Astrocyte of the hippocampus (primary cell): Measurements from ENCODE around the gene TPST2.
A peak's percentile ranks its signal among the peaks of the same experiment; 100 is the strongest.

Experiments
- DNase-seq: peaks from one replicate; pipeline ENCODE4 v3.0.0; 2011; ENCODE audit warnings: low read depth, low spot score

Gene TPST2

DNA sequence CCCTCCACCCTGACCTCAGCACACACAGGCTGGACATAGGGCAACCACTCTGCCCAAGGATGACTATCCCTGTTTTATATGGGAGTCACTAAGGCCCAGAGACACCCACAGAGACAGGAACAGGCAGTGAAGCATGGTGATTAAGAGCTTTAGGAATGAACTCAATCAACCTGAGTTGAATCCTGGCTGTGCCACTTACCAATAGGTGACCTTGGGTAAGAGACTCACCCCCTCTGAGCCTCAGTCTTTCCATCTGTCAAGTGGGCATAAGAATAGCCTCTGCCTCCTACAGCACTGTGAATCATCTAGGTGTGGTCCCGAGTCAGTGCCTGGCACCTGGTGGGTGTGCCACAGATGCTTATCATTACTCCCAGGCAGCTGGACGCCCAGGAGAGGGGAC, 21.1 kb upstream of the TPST2 start:
- no peak for DNase-seq

DNA sequence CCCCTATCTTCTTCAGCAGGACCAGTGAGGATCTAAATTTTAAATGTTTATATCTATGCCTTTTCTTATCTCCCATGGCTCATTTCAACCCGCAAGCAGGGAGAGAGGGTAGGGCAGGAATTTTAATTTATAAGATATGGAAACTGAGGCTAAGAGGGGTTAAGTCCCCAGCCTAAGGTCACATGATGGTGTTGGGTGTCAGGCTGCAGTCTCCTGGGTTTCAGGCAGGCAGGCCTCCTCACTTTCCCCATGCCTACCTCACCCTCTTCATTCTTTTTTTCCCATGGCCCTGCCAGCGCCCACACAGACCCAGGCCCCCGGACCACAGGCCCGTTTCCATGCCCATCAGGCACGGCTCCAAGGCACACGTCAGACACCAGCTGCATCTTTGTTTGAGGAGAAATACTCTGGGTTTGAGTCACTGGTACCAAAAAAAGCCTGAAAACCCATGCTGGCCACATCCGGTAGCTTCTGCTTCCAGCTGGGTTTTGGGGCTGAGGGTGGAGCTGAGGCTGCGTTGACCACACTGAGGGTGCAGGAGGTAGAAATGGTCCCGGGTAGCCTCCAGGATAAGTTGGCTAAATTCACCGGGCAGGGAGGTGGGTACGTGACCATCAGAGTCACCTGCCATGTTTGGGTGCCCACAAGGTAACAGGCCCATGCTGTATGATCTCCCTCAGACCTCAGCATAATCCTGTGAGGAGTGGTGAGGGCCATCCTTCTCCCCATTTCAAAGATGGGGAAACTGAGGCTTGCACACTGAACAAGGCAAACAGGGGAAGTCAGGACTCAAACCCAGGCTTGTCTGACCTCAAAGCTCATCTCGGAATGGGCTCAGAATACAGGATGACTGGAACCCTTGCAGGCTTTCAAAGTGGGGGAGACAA, 20.4 kb upstream of the TPST2 start:
- DNase-seq, result peak; percentile 94

DNA sequence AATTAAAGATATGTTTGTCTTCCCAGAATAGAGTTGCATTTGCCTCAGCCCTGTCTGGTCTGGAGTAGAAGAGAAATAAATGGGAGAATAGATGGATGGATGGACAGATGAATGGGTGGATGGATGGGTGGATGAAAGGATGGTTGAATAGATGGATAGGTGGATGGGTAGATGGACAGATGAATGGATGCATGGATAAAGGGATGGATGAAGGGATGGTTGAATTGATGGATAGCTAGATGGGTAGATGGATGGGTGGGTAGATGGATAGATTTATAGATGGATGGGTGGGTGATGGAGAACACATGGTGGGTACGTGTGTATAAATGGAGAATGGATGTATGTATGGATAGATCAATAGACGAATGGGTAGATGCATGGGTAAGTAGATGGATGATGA, 19.4 kb upstream of the TPST2 start:
- DNase-seq, result no peak

DNA sequence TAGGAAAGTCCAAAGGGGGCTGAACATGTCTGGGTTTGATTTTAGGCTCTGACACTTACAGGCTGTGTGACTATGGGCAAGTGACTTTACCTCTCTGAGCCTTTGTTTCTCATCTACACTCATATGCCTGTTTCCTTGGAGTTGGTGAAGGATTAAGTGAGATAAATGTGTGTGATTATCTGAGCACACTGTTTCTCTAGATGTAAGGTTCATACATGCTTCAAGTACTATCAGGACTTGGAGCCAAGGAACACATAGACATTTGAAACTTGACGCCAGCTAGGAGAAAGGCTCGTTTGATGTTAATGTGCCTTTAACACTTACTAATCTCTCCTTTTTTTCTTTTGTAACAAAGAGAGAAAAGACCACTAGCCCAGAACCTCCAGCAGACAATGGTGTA, 18.2 kb upstream of the TPST2 start:
- peak; percentile 41 for DNase-seq

DNA sequence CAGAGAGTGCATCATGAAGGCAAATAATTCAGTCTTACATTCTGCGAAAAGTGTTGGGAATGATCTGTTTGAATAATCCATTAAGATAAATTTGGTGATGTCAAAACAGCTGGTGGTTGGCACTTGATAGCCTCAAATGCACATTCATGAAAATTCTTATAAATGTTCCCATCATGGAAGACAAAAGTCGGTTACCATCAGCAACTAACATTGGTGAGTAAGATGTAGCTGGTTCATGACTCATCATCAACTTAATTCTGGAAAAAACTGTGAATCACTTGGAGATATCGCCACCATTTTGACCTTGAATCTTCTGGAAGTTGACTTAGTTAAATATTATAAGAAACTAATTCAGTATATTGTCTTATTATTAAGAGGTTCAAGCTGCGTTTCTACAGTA, 16.7 kb upstream of the TPST2 start:
- DNase-seq, result peak; percentile 39

DNA sequence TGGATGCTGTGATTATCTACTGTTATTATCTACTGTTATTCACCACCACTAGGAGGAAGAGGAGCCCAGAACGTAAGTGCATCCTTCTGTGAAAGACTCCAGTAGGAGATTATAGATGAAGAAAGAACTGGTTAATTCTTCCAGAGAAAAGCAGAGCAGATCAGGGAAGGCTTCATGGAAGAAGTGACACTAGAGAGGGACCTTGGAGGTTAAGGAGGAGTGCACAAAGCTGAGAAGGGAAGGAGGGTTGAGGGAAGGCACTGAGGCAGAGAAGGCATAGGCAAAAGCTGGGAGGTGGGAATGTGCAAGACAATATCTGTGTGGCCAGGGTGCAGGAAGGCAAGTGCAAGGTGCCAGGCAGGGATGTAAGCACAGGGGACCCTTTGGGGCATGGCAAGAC, 14.4 kb upstream of the TPST2 start:
- DNase-seq, result no peak

DNA sequence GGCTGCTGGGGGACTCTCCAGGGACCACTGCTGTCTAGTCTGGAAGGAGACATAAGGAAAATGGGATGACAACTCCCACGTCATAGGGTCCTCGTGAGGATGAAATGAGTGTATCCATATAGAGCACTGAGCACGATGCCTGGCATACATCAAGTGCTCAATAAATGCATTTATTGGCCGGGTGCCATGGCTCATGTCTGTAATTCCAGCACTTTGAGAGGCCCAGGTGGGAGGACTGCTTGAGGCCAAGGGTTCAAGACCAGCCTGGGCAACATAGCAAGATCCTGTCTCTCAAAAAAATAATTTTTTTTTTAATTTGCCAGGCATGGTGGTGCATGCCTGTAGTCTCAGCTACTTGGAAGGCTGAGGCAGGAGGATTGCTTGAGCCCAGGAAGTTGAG, 12.2 kb upstream of the TPST2 start:
- DNase-seq, result no peak

DNA sequence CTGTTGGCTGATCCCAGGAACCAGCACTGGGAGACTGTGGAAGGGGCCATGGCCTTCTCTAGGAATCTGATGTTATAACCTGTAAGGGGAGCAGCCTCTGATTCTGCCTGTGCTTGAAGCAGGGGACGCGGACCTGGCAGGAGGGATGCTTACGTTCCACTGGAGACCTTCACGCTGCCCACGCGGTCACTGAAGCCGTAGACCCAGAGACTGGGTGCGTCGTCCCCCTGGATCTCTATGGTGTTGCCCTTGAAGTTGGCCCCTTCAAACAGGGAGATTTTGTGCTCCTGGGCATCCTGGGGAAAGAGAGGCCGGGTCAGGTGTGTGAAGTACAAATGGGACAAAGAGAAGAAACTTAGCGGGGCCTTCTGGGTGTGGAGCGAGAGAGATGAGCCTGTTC, 11.8 kb upstream of the TPST2 start:
- no peak for DNase-seq

DNA sequence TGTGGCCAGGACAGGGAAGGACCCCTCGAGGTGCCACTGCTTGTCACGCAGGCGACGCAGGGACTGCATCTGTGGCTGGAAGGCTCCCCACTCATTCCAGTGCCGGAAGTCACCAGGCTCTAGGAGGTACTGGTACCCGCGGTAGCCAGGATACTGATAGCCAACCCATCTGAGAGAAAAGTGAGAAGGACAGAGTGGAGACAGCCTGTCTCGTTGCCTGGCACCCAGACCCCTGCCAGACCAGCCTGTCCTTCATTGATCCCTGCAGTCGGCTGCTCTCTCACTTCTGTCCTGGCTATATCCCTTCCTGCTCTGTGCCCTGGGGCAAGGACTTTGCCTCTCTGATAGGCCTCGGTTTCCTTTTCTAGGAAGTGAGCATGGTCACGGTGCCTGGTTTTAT, 9.6 kb upstream of the TPST2 start:
- no peak for DNase-seq

DNA sequence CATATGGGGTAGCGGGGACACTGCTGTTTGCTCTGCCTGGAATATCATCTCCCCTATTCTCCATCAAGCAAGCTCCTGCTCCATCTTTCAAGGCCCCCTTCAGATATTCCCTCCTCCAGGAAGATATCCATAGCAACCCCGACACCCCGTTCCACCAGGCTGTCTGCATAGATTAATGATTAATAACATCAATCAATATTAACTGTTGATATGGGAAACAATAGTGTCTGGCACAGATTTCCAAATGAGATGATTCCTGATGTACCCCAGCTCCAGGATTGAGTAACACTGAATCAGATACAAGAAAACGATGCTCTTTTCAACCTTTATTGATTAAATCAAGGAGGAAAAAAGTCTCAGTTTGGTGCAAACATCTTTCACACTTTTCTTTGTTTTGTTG, 7.5 kb upstream of the TPST2 start:
- DNase-seq, result no peak

DNA sequence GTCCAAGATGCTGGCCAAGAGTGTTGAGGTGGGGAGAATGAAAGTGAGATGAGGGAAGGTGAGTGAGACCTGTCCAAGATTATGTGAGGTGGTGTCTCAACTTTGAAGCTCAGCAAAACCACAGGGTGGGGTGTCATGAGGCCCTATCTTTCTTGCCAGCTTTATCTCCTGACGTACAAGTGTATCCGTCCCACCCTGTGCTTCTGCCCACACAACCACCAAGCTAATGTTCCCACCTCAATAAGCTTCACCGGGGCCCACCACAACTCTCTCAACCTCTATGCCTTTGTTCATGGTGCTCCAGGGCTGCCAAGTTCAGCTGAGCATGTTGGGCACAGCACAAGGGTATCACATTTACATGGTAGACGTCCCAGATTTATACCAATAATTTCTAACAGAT, 7.1 kb upstream of the TPST2 start:
- DNase-seq, result no peak

DNA sequence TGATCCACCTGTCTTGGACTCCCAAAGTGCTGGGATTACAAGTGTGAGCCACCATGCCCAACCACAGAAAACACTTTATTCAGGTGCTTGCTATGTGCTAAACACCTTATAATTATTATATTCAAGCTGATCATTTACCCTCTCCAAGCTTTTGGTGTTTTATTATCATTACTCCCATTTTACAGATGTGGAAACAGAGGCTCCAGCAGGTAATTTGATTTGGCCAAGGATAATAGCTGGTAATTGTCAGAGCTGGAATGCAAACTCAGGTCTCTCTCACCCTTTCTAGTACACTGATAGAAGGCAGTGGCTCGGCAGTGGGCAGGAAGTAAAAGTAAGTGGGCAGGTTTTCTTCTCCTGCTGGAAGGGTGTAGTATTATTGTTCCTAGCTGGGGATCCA, 3.8 kb upstream of the TPST2 start:
- no peak for DNase-seq

DNA sequence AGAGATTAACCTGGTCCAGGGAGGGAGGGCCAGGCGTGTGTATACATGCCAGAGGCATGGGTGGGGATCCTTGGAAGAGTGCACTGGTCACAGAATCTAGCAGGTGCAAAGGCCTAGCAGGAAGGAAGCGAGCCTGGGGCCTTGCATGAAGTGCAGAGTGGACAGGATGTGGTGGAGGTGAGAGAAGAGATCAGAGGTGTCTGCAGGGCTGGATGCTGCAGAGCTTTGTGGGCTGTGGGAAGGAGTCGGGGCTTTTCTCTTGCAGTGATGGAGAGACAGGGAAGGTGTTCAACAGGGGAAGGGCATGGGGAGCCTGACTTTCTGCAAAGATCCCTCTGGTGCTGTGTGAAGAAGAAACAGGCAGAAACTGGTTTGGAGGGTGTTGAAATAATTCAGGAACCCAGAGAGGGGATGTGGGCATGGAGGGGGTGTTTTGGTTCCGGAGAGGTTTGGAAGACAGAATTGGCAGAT, 2.5 kb upstream of the TPST2 start:
- DNase-seq, result no peak

DNA sequence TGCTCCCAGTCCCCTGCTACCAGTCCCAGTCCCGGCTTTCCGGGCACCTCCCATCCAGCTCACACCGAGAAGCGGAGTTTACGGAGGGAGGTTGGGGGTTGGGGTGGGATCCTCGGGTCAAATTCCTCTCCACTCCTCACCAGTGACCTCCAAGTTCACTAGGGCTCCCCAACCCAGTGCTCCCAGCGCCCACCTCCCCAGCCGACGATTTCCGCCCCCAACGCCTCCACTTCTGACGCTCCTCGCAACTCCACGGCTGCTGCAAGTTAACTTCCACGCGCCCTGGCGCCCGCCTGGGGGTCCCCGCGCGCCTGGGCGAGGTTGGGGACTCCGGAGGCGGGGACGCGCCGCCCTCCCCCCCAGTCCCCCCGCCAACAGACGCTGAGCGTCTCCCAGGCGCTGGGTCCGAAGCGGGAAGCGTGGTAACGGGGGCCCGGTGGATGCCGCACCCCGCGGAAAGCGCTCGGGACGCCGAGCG, 526 bp downstream of the TPST2 start:
- peak; percentile 47 for DNase-seq

DNA sequence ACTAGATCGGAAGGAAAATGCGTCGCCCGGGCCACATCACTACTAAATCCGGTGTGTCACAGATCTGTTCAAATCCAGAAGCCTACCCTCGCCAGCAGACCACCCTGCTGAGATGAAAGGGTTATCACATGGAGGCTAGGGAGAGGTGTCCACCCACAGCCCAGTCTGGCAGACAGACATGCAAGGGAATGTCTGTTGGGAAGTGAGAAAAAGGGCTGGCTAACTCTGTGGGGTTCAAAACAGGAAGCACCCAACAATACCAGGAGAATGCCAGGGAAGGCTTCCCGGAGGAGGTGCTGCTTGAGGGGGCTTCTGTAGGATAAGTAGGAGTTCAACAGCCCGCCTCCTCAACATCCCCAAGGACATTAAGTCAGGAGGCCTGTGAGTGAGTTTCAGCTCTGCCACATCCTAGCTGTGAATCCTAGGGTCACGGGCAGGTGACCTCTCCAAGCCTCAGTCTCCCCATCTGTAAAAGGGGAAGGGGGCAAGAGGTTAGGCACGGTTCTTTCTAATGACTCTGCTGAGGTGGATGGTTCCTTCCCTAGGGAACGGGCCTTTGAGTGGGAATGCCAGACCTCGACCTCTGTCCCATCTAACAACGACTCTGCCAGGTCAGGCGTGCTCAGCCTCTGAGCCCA, 1.1 kb downstream of the TPST2 start:
- no peak for DNase-seq

DNA sequence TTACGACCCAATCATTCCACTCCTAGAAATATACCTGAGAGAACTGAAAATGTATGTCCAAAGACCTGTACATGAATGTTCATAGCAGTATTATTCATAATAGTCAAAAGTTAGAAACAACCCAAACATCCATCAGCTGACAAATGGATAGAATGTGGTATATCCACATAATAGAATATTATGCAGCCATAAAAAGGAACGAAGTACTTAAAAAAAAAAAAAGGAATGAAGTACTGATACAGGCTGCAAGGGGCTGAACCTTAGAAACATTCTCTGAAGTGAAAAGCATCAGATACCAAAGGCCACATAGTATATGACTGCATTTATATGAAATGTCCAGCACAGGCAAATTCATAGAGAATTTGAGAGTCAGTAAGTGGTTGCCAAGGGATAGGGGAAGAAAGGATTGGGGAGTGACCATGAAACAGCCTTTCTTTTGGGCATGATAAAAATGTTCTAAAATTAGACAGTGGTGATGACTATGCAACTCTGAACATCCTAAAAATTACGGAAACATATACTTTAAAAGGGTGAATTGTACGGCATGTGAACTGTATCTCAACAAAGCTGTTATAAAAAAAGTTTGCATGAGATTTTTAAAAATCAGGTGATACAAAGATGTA, 1.8 kb downstream of the TPST2 start:
- DNase-seq, result no peak

DNA sequence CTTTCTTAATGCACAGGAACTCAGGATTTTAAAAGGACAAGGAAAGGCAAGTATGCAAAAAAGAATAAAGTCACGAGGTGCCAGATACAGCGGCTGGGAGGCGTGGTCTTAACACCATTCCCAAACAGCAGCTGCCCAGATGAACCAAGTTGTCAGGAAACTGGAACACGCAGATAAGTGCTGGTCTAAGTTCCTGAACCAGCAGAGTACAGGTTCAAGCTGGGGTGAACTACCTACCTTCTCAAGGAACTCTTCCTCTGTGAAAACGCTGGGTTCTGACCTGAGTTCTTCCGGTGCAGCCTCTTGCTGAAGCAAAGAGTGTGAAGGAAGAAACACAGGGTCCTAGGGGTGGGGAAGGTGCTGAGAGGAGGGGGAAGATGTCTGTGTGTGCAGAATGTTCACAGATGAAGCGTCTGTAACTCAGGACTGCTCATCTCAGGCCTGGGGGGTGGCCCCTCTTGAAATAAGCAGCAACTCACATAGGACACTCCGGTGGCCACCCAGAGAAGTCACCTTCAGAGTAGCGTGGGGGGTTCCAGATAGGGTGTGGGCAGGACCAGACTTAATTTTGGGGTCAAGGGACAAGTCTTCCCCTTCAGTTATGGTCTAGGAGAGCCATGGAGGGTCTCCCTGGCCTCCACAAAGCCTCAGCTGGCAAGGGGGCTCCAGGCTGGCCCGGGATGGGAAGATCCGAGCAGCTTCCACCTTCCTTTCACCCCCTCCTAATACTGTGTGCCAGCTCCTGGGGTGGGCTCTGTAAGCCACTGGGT, 3.2 kb downstream of the TPST2 start:
- DNase-seq, result no peak

DNA sequence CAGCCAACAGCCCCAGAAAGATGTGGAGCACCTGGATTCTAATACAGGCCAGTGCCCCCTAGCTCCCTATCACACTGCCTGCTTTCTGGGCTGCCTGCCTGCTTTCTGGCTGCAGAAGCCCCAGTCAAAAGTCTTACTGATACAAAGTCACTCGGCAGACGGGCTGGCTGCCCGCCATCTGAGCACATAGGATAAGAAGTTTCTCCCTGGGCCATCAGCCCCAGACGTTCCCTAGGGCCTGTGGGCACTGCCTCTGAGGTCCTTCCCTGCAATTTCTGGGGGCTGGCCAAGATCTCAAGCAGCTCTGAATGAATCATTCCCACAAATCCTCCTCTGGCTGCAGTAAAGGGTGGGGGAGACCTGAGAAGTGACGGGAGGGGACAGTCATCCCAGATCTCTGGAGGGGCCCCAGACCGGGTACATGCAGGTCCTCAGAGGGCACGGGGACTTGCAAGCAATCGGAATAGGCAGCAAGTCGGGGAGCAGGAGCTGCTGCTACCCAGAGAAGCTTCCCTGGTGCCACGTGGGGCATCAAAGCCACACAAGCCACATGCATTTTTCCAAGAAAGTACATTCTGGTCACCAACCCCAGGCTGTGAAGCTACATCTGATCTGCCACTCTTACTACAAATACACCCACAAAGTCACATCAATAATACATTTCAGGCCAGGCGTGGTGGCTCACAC, 4.7 kb downstream of the TPST2 start:
- peak; percentile 92 for DNase-seq

DNA sequence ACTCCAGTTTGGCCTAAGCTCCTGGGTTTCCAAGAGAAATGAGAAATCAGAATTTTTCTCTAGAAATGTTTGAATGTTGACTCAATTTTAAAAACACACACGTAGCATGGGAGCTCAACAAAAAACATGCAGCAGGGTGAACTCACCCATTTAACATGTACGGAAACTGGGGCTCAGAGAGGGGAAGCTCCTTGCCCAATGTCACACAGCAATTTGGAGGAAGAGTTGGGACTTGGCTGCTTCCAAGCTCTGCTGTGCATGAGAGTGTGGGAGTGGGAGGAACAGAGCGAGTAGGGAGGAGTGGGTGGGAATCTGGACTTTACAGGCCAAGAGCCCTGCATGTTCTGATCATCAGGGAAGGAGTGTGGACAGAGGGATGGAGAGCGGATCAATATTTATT, 5.9 kb downstream of the TPST2 start:
- no peak for DNase-seq

DNA sequence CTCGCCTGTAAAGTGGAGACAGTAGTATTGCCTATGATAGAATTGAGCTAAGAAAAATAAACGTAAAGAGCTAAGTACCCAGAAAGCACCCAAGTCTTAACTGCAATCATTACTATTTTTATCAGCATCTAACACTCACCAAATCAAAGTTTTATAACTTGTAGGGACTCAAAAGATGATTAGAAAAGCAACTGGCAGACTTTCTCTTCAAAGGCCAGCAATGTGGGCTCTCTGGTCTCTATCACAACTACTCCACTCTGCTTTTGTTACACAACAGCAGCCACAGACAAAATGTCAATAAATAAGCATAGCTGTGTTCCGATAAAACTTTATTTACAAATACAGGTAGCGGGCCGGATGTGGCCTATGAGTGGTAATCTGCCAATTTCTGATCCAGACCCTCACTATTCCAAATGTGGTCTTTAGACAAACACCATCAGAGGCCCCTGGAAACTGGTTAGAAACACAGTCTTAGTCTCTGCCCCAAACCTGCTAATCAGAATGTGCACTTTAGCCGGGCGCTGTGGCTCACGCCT, 8.2 kb downstream of the TPST2 start:
- DNase-seq, result no peak

DNA sequence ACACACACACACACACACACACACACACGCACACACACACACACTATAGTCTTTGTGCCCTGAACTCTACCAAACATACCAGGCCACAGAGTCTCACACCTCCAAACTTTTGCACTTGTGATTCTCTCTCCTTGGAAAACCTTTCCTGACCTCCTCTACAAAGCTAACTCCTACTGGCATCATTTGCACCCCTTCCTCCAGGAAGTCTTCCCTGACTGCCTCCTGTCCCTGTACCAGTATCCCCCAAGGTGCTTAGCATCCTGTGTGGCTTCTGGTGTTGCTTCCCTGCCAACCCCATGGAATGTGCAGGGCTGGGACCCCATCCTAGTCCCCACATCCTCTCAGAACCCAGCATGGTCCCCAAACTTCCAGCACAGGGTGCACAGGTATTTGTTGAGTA, 8.9 kb downstream of the TPST2 start:
- no peak for DNase-seq
